Measurements from ENCODE around the gene ZCCHC13. TPM values are rescaled to one million over a fixed set of nuclear protein-coding genes. Genes with fewer than 3 reads are reported as not detected.
"Not testable (repeated sequence)": the region's sequence is repeated elsewhere in the genome, so short reads cannot be mapped to it uniquely, and the experiment has no call there.

ZCCHC13 gene
- total and polyA plus RNA-seq, 10 donors = not detected

- H3K4me1 ChIP-seq = no peaks in the 10 kb centered on the region
- H3K9me3 ChIP-seq = no peaks in the 10 kb centered on the region
- no peaks in the 10 kb centered on the region for H3K36me3 ChIP-seq
- no peak overlapping the region for H3K4me3 ChIP-seq
- intact Hi-C loops (cut with DNase I; ENCODE audit: low total_unique reads) = no loop called here
- DNase-seq = no peak
- WGBS, 5 donors = 60 to 88% (median 80%) methylated on average over 5 of the region's 5 CpGs
- H3K27ac ChIP-seq = no peak overlapping the region
- TF ChIP-seq CTCF (IDR thresholded peaks at IDR 0.05 in 8 of 11, conservative IDR thresholded peaks at IDR 0.05 in 3 of 11) = no peak
- peaks cover 0 to 5% (median 0%) of the 10 kb centered on the region in 7 donors for H3K27me3 ChIP-seq (replicated peaks in 1 of 7)
Observed at GRCh38 chrX:74324131-74324530, 20.2 kb downstream of the ZCCHC13 start.

- Histone ChIP-seq H3K4me3 (no peak overlapping the region), H3K27ac (no peak overlapping the region), H3K36me3 (no peaks in the 10 kb centered on the region), H3K4me1 (no peaks in the 10 kb centered on the region), H3K27me3 (replicated peaks in 1 of 7) (peaks cover 0 to 5% (median 0%) of the 10 kb centered on the region in 7 donors), H3K9me3 (no peaks in the 10 kb centered on the region)
- no peak for DNase-seq
- intact Hi-C loops (cut with DNase I; ENCODE audit: low total_unique reads) = no loop called here
- TF ChIP-seq POLR2AphosphoS5 (IDR thresholded peaks at IDR 0.05) (no peak), POLR2A (IDR thresholded peaks at IDR 0.05) (no peak), CTCF (IDR thresholded peaks at IDR 0.05 in 8 of 11, conservative IDR thresholded peaks at IDR 0.05 in 3 of 11) (no peak)
- WGBS, 5 donors = 21 to 66% (median 30%) methylated on average over 2 to 9 of the region's 9 CpGs
Observed at GRCh38 chrX:74325130-74326059, 21.4 kb downstream of the ZCCHC13 start.

- Histone ChIP-seq H3K36me3 (no peaks in the 10 kb centered on the region), H3K4me3 (no peak overlapping the region), H3K27me3 (replicated peaks in 1 of 7) (peaks cover 0 to 8% (median 0%) of the 10 kb centered on the region in 7 donors), H3K4me1 (peaks cover 0 to 4% (median 2%) of the 10 kb centered on the region in 6 donors), H3K27ac (no peak overlapping the region), H3K9me3 (peaks cover 0 to 6% (median 0%) of the 10 kb centered on the region in 8 donors)
- DNase-seq = no peak
- TF ChIP-seq POLR2A (IDR thresholded peaks at IDR 0.05) (no peak), CTCF (IDR thresholded peaks at IDR 0.05 in 8 of 11, conservative IDR thresholded peaks at IDR 0.05 in 3 of 11) (no peak), POLR2AphosphoS5 (IDR thresholded peaks at IDR 0.05) (no peak)
- intact Hi-C loops (cut with DNase I; ENCODE audit: low total_unique reads) = no loop called here
Observed at GRCh38 chrX:74338852-74339251, 34.9 kb downstream of the ZCCHC13 start.

- H3K4me3 ChIP-seq = no peak overlapping the region
- H3K4me1 ChIP-seq = peaks cover 0 to 8% (median 4%) of the 10 kb centered on the region in 6 donors
- H3K36me3 ChIP-seq = no peaks in the 10 kb centered on the region
- H3K27me3 ChIP-seq (replicated peaks in 1 of 7) = peaks cover 0 to 8% (median 0%) of the 10 kb centered on the region in 7 donors
- H3K9me3 ChIP-seq = peaks cover 0 to 6% (median 0%) of the 10 kb centered on the region in 8 donors
- TF ChIP-seq POLR2AphosphoS5 (IDR thresholded peaks at IDR 0.05) (no peak), POLR2A (IDR thresholded peaks at IDR 0.05) (no peak), CTCF (IDR thresholded peaks at IDR 0.05 in 8 of 11, conservative IDR thresholded peaks at IDR 0.05 in 3 of 11) (no peak)
- no peak for DNase-seq
- intact Hi-C loops (cut with DNase I; ENCODE audit: low total_unique reads) = loop anchor here (10.0 kb wide), 1 partner anchor 485 kb away; the partner anchor contains the start of gene XIST
- no peak overlapping the region for H3K27ac ChIP-seq
Observed at GRCh38 chrX:74340051-74340450, 36.1 kb downstream of the ZCCHC13 start.

- 85 to 93% (median 89%) methylated on average over 5 of the region's 5 CpGs for WGBS, 5 donors
- H3K9me3 ChIP-seq; H3K4me1 ChIP-seq; DNase-seq; H3K27ac ChIP-seq; H3K27me3 ChIP-seq (replicated peaks in 1 of 7); H3K4me3 ChIP-seq; H3K36me3 ChIP-seq: not testable (repeated sequence)
- intact Hi-C loops (cut with DNase I; ENCODE audit: low total_unique reads) = loop anchor here (10.0 kb wide), 1 partner anchor 487 kb away; the partner anchor contains the start of gene XIST
Observed at GRCh38 chrX:74342211-74342610, 38.2 kb downstream of the ZCCHC13 start.
